SK-N-SH (cell line): ENCODE data around the gene FBXL7.

Experiments
- CTCF ChIP-seq: fragments of 200-600 bp; sonication (generic); IDR thresholded peaks from 2 replicates; pipeline ENCODE4 v1.6.1; 2017; ENCODE audit warnings: antibody characterized with exemption, mild to moderate bottlenecking, moderate library complexity
- ELF1 ChIP-seq: IDR thresholded peaks from 2 replicates; pipeline ENCODE4 v1.4.0; 2012
- EP300 ChIP-seq, 2 experiments: IDR thresholded peaks; 2 replicates each; pipeline versions ENCODE4 v1.4.0 to v1.6.1; 2012; ENCODE audit warnings: borderline replicate concordance in 1 of 2, low read depth in 1 of 2, low read length in 1 of 2
- FOSL2 ChIP-seq: IDR thresholded peaks from 2 replicates; pipeline ENCODE4 v1.4.0; 2012; ENCODE audit warnings: low read depth, mild to moderate bottlenecking, moderate library complexity, borderline replicate concordance
- FOXM1 ChIP-seq: IDR thresholded peaks from 2 replicates; pipeline ENCODE4 v1.4.0; 2012; ENCODE audit warnings: low read depth, mild to moderate bottlenecking
- GATA2 ChIP-seq: sonication (generic); formaldehyde crosslinking; IDR thresholded peaks from 2 replicates; pipeline ENCODE4 v1.5.0; 2020; ENCODE audit warnings: mild to moderate bottlenecking, missing genetic modification reagents
- MAX ChIP-seq: IDR thresholded peaks from 2 replicates; pipeline ENCODE4 v1.4.0; 2012; ENCODE audit warnings: low read depth
- POLR2AphosphoS5 ChIP-seq: IDR thresholded peaks from 2 replicates; pipeline ENCODE4 v1.6.1; 2012; ENCODE audit warnings: low read depth, low read length
- TAF1 ChIP-seq: IDR thresholded peaks from 2 replicates; pipeline ENCODE4 v1.6.1; 2012; ENCODE audit warnings: low read depth, mild to moderate bottlenecking, low read length, moderate library complexity, borderline replicate concordance
- USF2 ChIP-seq: fragments of 150-350 bp; IDR thresholded peaks from 2 replicates; pipeline ENCODE4 v1.6.1; 2017; ENCODE audit warnings: antibody characterized with exemption, low read length, low read depth, borderline replicate concordance

GRCh38 chr5:15746833-15747232, 246.9 kb downstream of the FBXL7 start:
- TF ChIP-seq EP300 (IDR thresholded peaks at IDR 0.05; ENCODE audit: borderline replicate concordance in 1 of 2, low read depth in 1 of 2, low read length in 1 of 2), result no peak
- no peak for TF ChIP-seq TAF1
- no peak for TF ChIP-seq GATA2 (CRISPR knock-in tag)
- no peak for TF ChIP-seq CTCF
- TF ChIP-seq MAX, result no peak
- TF ChIP-seq FOSL2, result no peak
- no peak for TF ChIP-seq POLR2AphosphoS5
- no peak for TF ChIP-seq FOXM1
- TF ChIP-seq USF2, result no peak
- TF ChIP-seq ELF1, result no peak
